K562 (cell line): ENCODE results near the gene MACROH2A2. TPM values are rescaled to one million over a fixed set of nuclear protein-coding genes. Genes with fewer than 3 reads are reported as not detected.

Experiments used
- ATAC-seq: fragments of 200-7000 bp; cut with Tn5 transposase; 3 replicates; pipeline ENCODE4 v1.9.1; 2020; ENCODE audit warnings: moderate library complexity
- BruUV-seq: library from RNA; stranded (reverse); fragments of 400-500 nt; replicated peaks from 2 replicates; lab custom pipeline; 2021; lab: Mats Ljungman, UMichigan
- CTCF ChIA-PET: fragments of 300-600 bp; formaldehyde crosslinking; extraction: SDS; loops from one replicate; lab custom pipeline; 2021; ENCODE audit warnings: low intra/inter-chr PET ratio; lab: Yijun Ruan, JAX
- POLR2A ChIA-PET: fragments of 300-600, 350-650 bp; sonication (Branson Sonifier 250); formaldehyde crosslinking; extraction: SDS; loops from one replicate; lab custom pipeline; 2021; ENCODE audit warnings: antibody characterized with exemption, inconsistent platforms; lab: Yijun Ruan, JAX
- DNase-seq, 4 experiments: peaks; one replicate each; pipeline versions ENCODE4 v3.0.0 to v3.0.0-alpha.2; 2011 to 2018; ENCODE audit warnings: low spot score in 3 of 4, mixed read lengths in 3 of 4; ENCODE audit errors: extremely low read depth in 1 of 4
- FAIRE-seq: peaks from 2 replicates; lab custom pipeline; 2011; peaks lifted over from hg19 to GRCh38; lab: Jason Lieb, UNC
- H2AFZ ChIP-seq: 2 replicates; pipeline ENCODE4 v1.6.0; 2011; ENCODE audit warnings: low read depth, low read length, control low read depth, inconsistent platforms
- H3K27ac ChIP-seq: fragments of 200-600 bp; 3 replicates; pipeline ENCODE4 v1.8.0; 2011; ENCODE audit warnings: low read depth, mild to moderate bottlenecking, control low read depth, inconsistent platforms, low read length, moderate library complexity, mixed read lengths; ENCODE audit errors: extremely low read depth
- H3K27me3 ChIP-seq, 2 experiments: fragments of 300-600 bp in 1 of 2; 2 replicates in 1 of 2; 3 replicates in 1 of 2; pipeline versions ENCODE4 v1.6.0 to v1.8.0; 2011; ENCODE audit warnings: inconsistent platforms in 2 of 2, low read length in 2 of 2, mild to moderate bottlenecking in 1 of 2, mixed read lengths in 1 of 2, moderate library complexity in 1 of 2; ENCODE audit not compliant: control insufficient read depth in 2 of 2, insufficient read depth in 2 of 2
- H3K36me3 ChIP-seq: fragments of 300-600 bp; 3 replicates; pipeline ENCODE4 v1.8.0; 2011; ENCODE audit warnings: mild to moderate bottlenecking, low read length, inconsistent platforms; ENCODE audit not compliant: control insufficient read depth, insufficient read depth
- H3K4me1 ChIP-seq, 2 experiments: fragments of 200-600 bp in 1 of 2; replicated peaks in 1 of 2; 2 replicates in 1 of 2; 3 replicates in 1 of 2; pipeline versions ENCODE4 v1.5.1 to v1.8.0; 2011; ENCODE audit warnings: inconsistent platforms in 2 of 2, low read length in 2 of 2, mild to moderate bottlenecking in 1 of 2, mixed read lengths in 1 of 2, moderate library complexity in 1 of 2; ENCODE audit not compliant: control insufficient read depth in 2 of 2, insufficient read depth in 2 of 2
- H3K4me2 ChIP-seq: 2 replicates; pipeline ENCODE4 v1.6.1; 2011; ENCODE audit warnings: low read length, control low read depth, inconsistent platforms, mixed read lengths; ENCODE audit not compliant: insufficient read depth
- H3K4me3 ChIP-seq: fragments of 200-600 bp; sonication (generic), shearing (Covaris generic); 2 replicates; pipeline ENCODE4 v1.5.1; 2016; ENCODE audit warnings: control low read depth, inconsistent platforms
- H3K79me2 ChIP-seq: fragments of 200-600 bp; 3 replicates; pipeline ENCODE4 v1.8.0; 2011; ENCODE audit warnings: low read length, inconsistent platforms; ENCODE audit not compliant: control insufficient read depth, insufficient read depth
- H3K9ac ChIP-seq, 2 experiments: 2 replicates each; pipeline versions ENCODE4 v1.6.0 to v1.6.1; 2011; ENCODE audit warnings: low read depth in 2 of 2, low read length in 2 of 2, control low read depth in 1 of 2, inconsistent platforms in 1 of 2, mild to moderate bottlenecking in 1 of 2, mixed read lengths in 1 of 2; ENCODE audit not compliant: insufficient read depth in 1 of 2
- H3K9me1 ChIP-seq: one replicate; pipeline ENCODE4 v1.6.0; 2011; ENCODE audit warnings: inconsistent platforms, mild to moderate bottlenecking, low read length, moderate library complexity; ENCODE audit not compliant: control insufficient read depth, insufficient read depth
- H3K9me3 ChIP-seq: replicated peaks from 2 replicates; pipeline ENCODE4 v1.5.1; 2011; ENCODE audit warnings: low read depth, low read length, inconsistent platforms; ENCODE audit not compliant: control insufficient read depth, insufficient read depth
- H4K20me1 ChIP-seq: replicated peaks from 2 replicates; pipeline ENCODE4 v1.6.1; 2011; ENCODE audit warnings: low read length, inconsistent platforms, mixed read lengths; ENCODE audit not compliant: control insufficient read depth, insufficient read depth
- ARNT ChIP-seq, 2 experiments: fragments of 450-650 bp; IDR thresholded peaks; 2 replicates each; pipeline ENCODE4 v1.6.1; 2016; ENCODE audit warnings: mild to moderate bottlenecking in 1 of 2
- FOSL1 ChIP-seq: fragments of 200-800 bp; sonication (Bioruptor generic); conservative IDR thresholded peaks from 2 replicates; pipeline ENCODE4 v1.6.1; 2016; ENCODE audit warnings: missing genetic modification characterization, missing compliant biosample characterization
- KDM5B ChIP-seq: fragments of 200-600 bp; sonication (generic); IDR thresholded peaks from 2 replicates; pipeline ENCODE4 v1.6.1; 2012; ENCODE audit warnings: low read depth, mild to moderate bottlenecking, moderate library complexity, low read length, control low read depth, inconsistent platforms; ENCODE audit not compliant: insufficient replicate concordance
- KLF1 ChIP-seq: fragments of 450-650 bp; IDR thresholded peaks from 2 replicates; pipeline ENCODE4 v1.6.1; 2016; ENCODE audit warnings: missing genetic modification characterization, missing compliant biosample characterization
- LCOR ChIP-seq: sonication (generic); formaldehyde crosslinking; IDR thresholded peaks from 2 replicates; pipeline ENCODE4 v1.8.0; 2022; ENCODE audit warnings: mild to moderate bottlenecking, missing genetic modification reagents
- MAFF ChIP-seq: IDR thresholded peaks from 2 replicates; pipeline ENCODE4 v1.6.1; 2012; ENCODE audit warnings: low read length, improper control_type of control experiment
- NBN ChIP-seq: fragments of 450-650 bp; IDR thresholded peaks from 2 replicates; pipeline ENCODE4 v1.6.1; 2016; ENCODE audit warnings: low read depth, mild to moderate bottlenecking
- NR2C1 ChIP-seq, 2 experiments: fragments of 450-650 bp; IDR thresholded peaks; 2 replicates each; pipeline ENCODE4 v1.6.1; 2017; ENCODE audit warnings: mild to moderate bottlenecking in 2 of 2, antibody characterized with exemption in 1 of 2, inconsistent platforms in 1 of 2, missing compliant biosample characterization in 1 of 2, missing genetic modification characterization in 1 of 2
- PCBP2 ChIP-seq: fragments of 200-400 bp; formaldehyde crosslinking; IDR thresholded peaks from 2 replicates; pipeline ENCODE4 v1.6.1; 2018; ENCODE audit warnings: low read length, low read depth, mild to moderate bottlenecking, moderate library complexity; ENCODE audit not compliant: poor library complexity, severe bottlenecking
- POLR3G ChIP-seq: IDR thresholded peaks from 2 replicates; pipeline ENCODE4 v1.6.1; 2011; ENCODE audit not compliant: insufficient read length, insufficient replicate concordance; ENCODE audit errors: extremely low read depth
- PTBP1 ChIP-seq: fragments of 200-400 bp; formaldehyde crosslinking; IDR thresholded peaks from 2 replicates; pipeline ENCODE4 v1.6.1; 2017; ENCODE audit warnings: low read depth, low read length
- SIX5 ChIP-seq, 2 experiments: IDR thresholded peaks; 2 replicates each; pipeline ENCODE4 v1.6.1; 2011; ENCODE audit warnings: low read length in 2 of 2, borderline replicate concordance in 1 of 2, low read depth in 1 of 2, mild to moderate bottlenecking in 1 of 2, moderate library complexity in 1 of 2; ENCODE audit not compliant: insufficient read depth in 1 of 2
- WGBS: fragments of 100-300 bp; shearing (Covaris generic); methylation state at CpG from one replicate; pipeline ENCODE4 v1.1.6; 2016; ENCODE audit warnings: low coverage, mixed read lengths; ENCODE audit not compliant: insufficient coverage; ENCODE audit errors: missing lambda C conversion rate; 5-methylcytosine and 5-hydroxymethylcytosine counted together
- in situ Hi-C: fragments of 300-500 bp; cut with MboI; formaldehyde crosslinking; loops from 4 replicates; pipeline ENCODE4 v1.15.0; 2018; ENCODE audit warnings: inconsistent platforms, mixed read lengths
- intact Hi-C: fragments of 100-400 bp; cut with micrococcal nuclease; formaldehyde crosslinking; loops from 2 replicates; pipeline ENCODE4 v1.14.2; 2022
- polyA plus RNA-seq, 8 experiments: library from polyadenylated mRNA; depleted of rRNA in 4 of 8; stranded (reverse) in 5 of 8; unstranded in 3 of 8; fragments of >200 nt; fragmentation: Nextera tagmentation in 2 of 8; fragmentation: Illumina TruSeq in 1 of 8; extraction: Ambion mirVana in 2 of 8; extraction: Trizol in 1 of 8; gene quantifications; 2 replicates each; pipeline versions ENCODE4 v1.2.1 to v1.2.3, GENCODE V29; 2011 to 2014; ENCODE audit warnings: inconsistent platforms in 1 of 8, missing spikeins in 1 of 8
- total RNA-seq, 7 experiments: library from RNA; depleted of rRNA in 6 of 7; stranded (reverse); fragments of >200 nt in 6 of 7; fragmentation: Illumina TruSeq in 2 of 7; extraction: Trizol in 2 of 7; gene quantifications; 2 replicates each; pipeline versions ENCODE4 v1.2.1 to v1.2.3, GENCODE V29; 2011 to 2021; ENCODE audit warnings: low replicate concordance in 1 of 7
- TF ChIP-seq, protein P1 (sequence below): fragments of 450-650 bp; formaldehyde crosslinking; IDR thresholded peaks from 2 replicates; pipeline ENCODE4 v1.4.0; 2020; ENCODE audit warnings: mild to moderate bottlenecking, mixed read lengths

Gene MACROH2A2
- total and polyA plus RNA-seq, 9 of the 15 experiments (the other 6 are each of a cell fraction or from before 2014, with no cell fraction given) = 0.07 TPM; not detected in 8

DNA sequence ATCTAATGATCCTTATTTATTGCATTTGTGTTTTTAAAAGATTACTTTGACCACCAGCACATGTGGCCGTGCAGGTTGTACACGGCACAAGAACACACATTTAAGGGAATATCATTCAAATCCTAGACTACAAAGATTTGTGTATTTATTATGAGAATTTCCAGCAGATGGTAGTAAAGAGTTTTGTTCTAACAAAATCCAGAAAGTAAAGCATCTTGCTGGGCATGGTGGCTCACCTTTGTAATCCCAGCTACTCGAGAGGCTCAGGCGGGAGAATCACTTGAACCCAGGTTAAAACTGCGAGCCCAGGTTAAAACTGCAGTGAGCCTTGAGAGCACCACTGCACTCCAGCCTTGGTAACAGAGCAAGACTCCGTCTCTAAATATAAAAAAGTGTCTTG, 31.5 kb downstream of the MACROH2A2 start (continued):
- no peak for TF ChIP-seq PTBP1
- TF ChIP-seq, all 486 proteins: peak for 3

DNA sequence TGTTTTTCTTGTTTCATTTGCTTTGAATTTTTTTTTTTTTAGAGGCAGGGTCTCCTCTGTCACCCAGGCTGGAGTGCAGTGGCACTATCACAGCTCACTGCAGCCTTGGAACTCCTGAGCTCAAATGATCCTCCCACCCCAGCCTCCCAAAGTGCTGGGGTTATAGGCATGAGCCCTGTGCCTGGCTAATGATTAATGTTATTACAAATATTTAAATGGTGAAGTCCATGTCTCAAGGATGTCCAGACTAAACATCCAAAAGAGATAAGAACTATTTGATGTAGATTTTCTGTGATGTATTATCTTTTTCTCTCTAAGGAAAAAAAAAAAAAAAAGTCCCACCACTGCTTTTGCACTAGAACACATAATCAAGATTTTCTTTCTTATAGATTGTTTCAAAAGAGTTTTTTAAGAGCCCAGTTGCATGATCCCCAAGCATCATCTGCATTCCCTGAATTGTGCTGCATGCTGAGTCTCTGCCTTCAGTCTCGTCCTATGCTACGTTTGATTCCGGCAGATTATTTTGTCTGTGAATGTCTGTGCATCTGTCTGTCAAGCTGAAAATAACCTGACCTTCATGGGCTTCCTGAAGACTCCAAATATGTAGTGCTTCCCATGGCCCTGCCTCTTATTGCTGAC, 33.4 kb downstream of the MACROH2A2 start:
- ChIA-PET POLR2A (interaction anchor here (0.6 to 1.1 kb wide), 2 partner anchors 21 to 314 kb away, joined by 3 to 4 read pairs; no protein-coding TSS in a partner anchor), CTCF (no interaction called here)

More for the DNA sequence above, 33.4 kb downstream of the MACROH2A2 start:
- DNase-seq (no peak), ATAC-seq (no peak), FAIRE-seq (no peak)
- Histone ChIP-seq H3K36me3 (no peaks in the 10 kb centered on the region), H3K27me3 (peaks cover 36 to 42% of the 10 kb centered on the region in 2 experiments), H3K79me2 (no peaks in the 10 kb centered on the region), H3K9me1 (no peaks in the 10 kb centered on the region), H3K4me1 (no peaks in the 10 kb centered on the region), H3K9me3 (no peaks in the 10 kb centered on the region), H3K4me2 (no peak overlapping the region), H2AFZ (no peak overlapping the region), H3K9ac (no peak overlapping the region), H4K20me1 (peaks cover 6% of the 10 kb centered on the region; the same call in 1 of the 2 replicates), H3K4me3 (no peak overlapping the region), H3K27ac (no peak overlapping the region)
- TF ChIP-seq FOSL1 (tag) (no peak), MAFF (no peak), POLR3G (no peak), LCOR (no peak), KDM5B (no peak), NR2C1 (IDR thresholded peaks at IDR 0.05) (no peak), NR2C1 (tag; IDR thresholded peaks at IDR 0.05) (no peak), NBN (no peak), PCBP2 (no peak), SIX5 (IDR thresholded peaks at IDR 0.05; ENCODE audit: borderline replicate concordance in 1 of 2, insufficient read depth in 1 of 2, low read depth in 1 of 2, low read length in 2 of 2) (no peak), KLF1 (tag) (no peak), ARNT (IDR thresholded peaks at IDR 0.05) (no peak)
- TF ChIP-seq, protein P1, sequence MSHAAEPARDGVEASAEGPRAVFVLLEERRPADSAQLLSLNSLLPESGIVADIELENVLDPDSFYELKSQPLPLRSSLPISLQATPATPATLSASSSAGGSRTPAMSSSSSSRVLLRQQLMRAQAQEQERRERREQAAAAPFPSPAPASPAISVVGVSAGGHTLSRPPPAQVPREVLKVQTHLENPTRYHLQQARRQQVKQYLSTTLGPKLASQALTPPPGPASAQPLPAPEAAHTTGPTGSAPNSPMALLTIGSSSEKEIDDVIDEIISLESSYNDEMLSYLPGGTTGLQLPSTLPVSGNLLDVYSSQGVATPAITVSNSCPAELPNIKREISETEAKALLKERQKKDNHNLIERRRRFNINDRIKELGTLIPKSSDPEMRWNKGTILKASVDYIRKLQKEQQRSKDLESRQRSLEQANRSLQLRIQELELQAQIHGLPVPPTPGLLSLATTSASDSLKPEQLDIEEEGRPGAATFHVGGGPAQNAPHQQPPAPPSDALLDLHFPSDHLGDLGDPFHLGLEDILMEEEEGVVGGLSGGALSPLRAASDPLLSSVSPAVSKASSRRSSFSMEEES = no peak
- 0% methylated on average over 3 of the region's 3 CpGs for WGBS
- no TSS peak for BruUV-seq
- in situ Hi-C loops = no loop called here
- intact Hi-C loops = no loop called here
